Ovary (tissue), 3 donors: ENCODE measurements around the gene BACH2.
A peak's percentile ranks its signal among the peaks of the same experiment; 100 is the strongest.

Source experiments
- EP300 ChIP-seq: sonication (generic); formaldehyde crosslinking; IDR thresholded peaks from one replicate; pipeline ENCODE4 v1.6.1; 2017; ENCODE audit warnings: antibody characterized with exemption
- POLR2A ChIP-seq: fragments of 450-650 bp; IDR thresholded peaks from one replicate; pipeline ENCODE4 v1.6.1; 2017; ENCODE audit warnings: antibody characterized with exemption, mild to moderate bottlenecking, moderate library complexity
- TF ChIP-seq, protein P1 (sequence below), 3 donors: fragments of 450-650 bp in 2 of 3; fragments of 200-600 bp in 1 of 3; IDR thresholded peaks; one replicate each; pipeline versions ENCODE4 v1.5.1 to v1.8.0; 2016 to 2022; ENCODE audit warnings: antibody characterized with exemption in 3 of 3, mild to moderate bottlenecking in 1 of 3
- donor health status: DM: no; HTN: no; CAD: no.

DNA sequence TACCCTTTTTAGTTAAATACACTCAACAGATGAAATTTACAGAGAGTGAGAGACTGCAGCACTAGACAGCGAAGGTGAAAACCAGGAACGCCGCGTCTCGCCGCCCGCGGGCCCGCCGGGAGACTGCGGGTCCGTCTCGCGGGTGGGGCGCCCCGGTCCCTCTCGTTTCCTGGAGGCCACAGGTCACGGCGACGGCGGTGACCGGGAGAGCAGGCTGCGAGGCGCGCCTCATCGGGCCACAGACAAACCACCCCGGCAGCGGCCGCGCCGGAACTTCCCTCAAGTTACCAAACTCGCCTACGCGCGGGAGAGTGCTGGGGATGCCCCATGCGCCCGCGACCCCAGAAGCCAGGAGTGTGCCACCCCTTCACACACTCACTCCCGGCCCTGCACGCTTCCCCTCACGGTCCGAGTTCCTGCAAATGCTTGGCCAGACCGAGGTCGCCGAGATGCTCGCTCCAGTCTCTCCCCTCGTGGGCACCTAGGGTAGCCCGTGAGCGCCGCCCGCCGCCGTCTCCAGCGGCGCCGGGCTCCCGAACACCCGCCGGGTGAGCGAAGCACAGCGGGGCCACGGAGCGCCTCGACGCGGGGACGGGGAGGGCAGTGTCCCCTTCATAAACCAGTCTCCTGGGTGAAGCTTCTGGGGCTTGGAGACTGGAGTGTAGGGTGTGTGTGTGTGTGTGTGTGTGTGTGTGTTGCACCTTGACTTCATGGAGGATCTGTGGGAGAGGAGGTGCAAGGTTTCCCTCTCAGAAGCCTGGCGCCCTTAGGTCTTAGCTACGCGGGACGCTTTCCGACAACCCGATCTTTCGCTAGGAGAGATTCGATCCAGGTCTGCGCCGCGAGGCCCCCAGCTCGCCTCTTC, 1.4 kb downstream of the BACH2 start:
- TF ChIP-seq, protein P1, sequence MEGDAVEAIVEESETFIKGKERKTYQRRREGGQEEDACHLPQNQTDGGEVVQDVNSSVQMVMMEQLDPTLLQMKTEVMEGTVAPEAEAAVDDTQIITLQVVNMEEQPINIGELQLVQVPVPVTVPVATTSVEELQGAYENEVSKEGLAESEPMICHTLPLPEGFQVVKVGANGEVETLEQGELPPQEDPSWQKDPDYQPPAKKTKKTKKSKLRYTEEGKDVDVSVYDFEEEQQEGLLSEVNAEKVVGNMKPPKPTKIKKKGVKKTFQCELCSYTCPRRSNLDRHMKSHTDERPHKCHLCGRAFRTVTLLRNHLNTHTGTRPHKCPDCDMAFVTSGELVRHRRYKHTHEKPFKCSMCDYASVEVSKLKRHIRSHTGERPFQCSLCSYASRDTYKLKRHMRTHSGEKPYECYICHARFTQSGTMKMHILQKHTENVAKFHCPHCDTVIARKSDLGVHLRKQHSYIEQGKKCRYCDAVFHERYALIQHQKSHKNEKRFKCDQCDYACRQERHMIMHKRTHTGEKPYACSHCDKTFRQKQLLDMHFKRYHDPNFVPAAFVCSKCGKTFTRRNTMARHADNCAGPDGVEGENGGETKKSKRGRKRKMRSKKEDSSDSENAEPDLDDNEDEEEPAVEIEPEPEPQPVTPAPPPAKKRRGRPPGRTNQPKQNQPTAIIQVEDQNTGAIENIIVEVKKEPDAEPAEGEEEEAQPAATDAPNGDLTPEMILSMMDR (IDR thresholded peaks at IDR 0.05): peak in 2 of 3 donors; percentile 5 to 12
- no peak for TF ChIP-seq POLR2A
- TF ChIP-seq EP300: no peak
